Caco-2 (cell line): Measurements from ENCODE around the gene PHACTR1. TPM values are rescaled to one million over a fixed set of nuclear protein-coding genes. Genes with fewer than 3 reads are reported as not detected.
"Not testable (repeated sequence)": the region's sequence is repeated elsewhere in the genome, so short reads cannot be mapped to it uniquely, and the experiment has no call there.

Experiments used
- BruUV-seq: library from RNA; stranded (reverse); fragments of 400-500 nt; replicated peaks from 2 replicates; lab custom pipeline; 2021; lab: Mats Ljungman, UMichigan
- CTCF ChIA-PET: fragments of 300-600 bp; sonication (Branson Sonifier 250); formaldehyde crosslinking; loops from one replicate; lab custom pipeline; 2022; ENCODE audit warnings: antibody characterized with exemption; lab: Charles Lee
- POLR2A ChIA-PET: fragments of 300-600 bp; sonication (Branson Sonifier 250); formaldehyde crosslinking; loops from one replicate; lab custom pipeline; 2022; ENCODE audit warnings: antibody characterized with exemption; lab: Charles Lee
- DNase-seq, 2 experiments: peaks; one replicate each; pipeline versions ENCODE4 v3.0.0 to v3.0.0-alpha.2; 2020 to 2022
- H3K27me3 ChIP-seq: replicated peaks from 2 replicates; pipeline ENCODE4 v1.6.0; 2011; ENCODE audit warnings: low read length; ENCODE audit not compliant: control insufficient read depth, insufficient read depth
- H3K36me3 ChIP-seq: 2 replicates; pipeline ENCODE4 v1.5.1; 2011; ENCODE audit warnings: low read length; ENCODE audit not compliant: control insufficient read depth, insufficient read depth
- H3K4me1 ChIP-seq: fragments of 250-450 bp; sonication (Bioruptor Pico); 2 replicates; pipeline ENCODE4 v1.5.1; 2020; ENCODE audit warnings: mild to moderate bottlenecking
- H3K4me3 ChIP-seq: 2 replicates; pipeline ENCODE4 v1.5.1; 2011; ENCODE audit warnings: low read depth, mild to moderate bottlenecking, control low read depth, low read length
- H3K9me3 ChIP-seq: fragments of 250-450 bp; sonication (Bioruptor Pico); 2 replicates; pipeline ENCODE4 v1.5.1; 2020; ENCODE audit warnings: mild to moderate bottlenecking, moderate library complexity
- H3K27ac Mint-ChIP-seq: one replicate; pipeline ENCODE4 v1.8.0; 2022; ENCODE audit warnings: mixed read lengths; ENCODE audit not compliant: unreplicated experiment
- H3K27me3 Mint-ChIP-seq: one replicate; pipeline ENCODE4 v1.8.0; 2022; ENCODE audit warnings: mixed read lengths; ENCODE audit not compliant: insufficient read depth, unreplicated experiment
- H3K36me3 Mint-ChIP-seq: one replicate; pipeline ENCODE4 v1.8.0; 2022; ENCODE audit warnings: mild to moderate bottlenecking, mixed read lengths; ENCODE audit not compliant: insufficient read depth, unreplicated experiment
- H3K4me1 Mint-ChIP-seq: one replicate; pipeline ENCODE4 v1.8.0; 2022; ENCODE audit warnings: low read depth, mixed read lengths; ENCODE audit not compliant: unreplicated experiment
- H3K4me3 Mint-ChIP-seq: one replicate; pipeline ENCODE4 v1.8.0; 2022; ENCODE audit warnings: mild to moderate bottlenecking, moderate library complexity, mixed read lengths; ENCODE audit not compliant: unreplicated experiment
- H3K9me3 Mint-ChIP-seq: one replicate; pipeline ENCODE4 v1.8.0; 2022; ENCODE audit warnings: mixed read lengths; ENCODE audit not compliant: unreplicated experiment
- intact Hi-C: fragments of 100-400 bp; cut with micrococcal nuclease; formaldehyde crosslinking; loops from one replicate; pipeline ENCODE4 v1.10.0; 2022; ENCODE audit not compliant: unreplicated experiment
- total RNA-seq: library from RNA; stranded (reverse); gene quantifications from 2 replicates; pipeline ENCODE4 v1.2.3, GENCODE V29; 2022
- TF ChIP-seq, protein P1 (sequence below), 2 experiments: fragments of 200-600 bp in 1 of 2; IDR thresholded peaks; 1 replicate in 1 of 2; 2 replicates in 1 of 2; pipeline versions ENCODE4 v1.5.1 to v1.8.0; 2011 to 2022; ENCODE audit warnings: antibody characterized with exemption in 1 of 2, control low read depth in 1 of 2, inconsistent platforms in 1 of 2, low read depth in 1 of 2, low read length in 1 of 2, mild to moderate bottlenecking in 1 of 2, moderate library complexity in 1 of 2; ENCODE audit not compliant: insufficient read depth in 1 of 2, severe bottlenecking in 1 of 2, unreplicated experiment in 1 of 2

PHACTR1 gene
- total RNA-seq, 1 experiment from 2014 or later = 0.41 TPM

DNA sequence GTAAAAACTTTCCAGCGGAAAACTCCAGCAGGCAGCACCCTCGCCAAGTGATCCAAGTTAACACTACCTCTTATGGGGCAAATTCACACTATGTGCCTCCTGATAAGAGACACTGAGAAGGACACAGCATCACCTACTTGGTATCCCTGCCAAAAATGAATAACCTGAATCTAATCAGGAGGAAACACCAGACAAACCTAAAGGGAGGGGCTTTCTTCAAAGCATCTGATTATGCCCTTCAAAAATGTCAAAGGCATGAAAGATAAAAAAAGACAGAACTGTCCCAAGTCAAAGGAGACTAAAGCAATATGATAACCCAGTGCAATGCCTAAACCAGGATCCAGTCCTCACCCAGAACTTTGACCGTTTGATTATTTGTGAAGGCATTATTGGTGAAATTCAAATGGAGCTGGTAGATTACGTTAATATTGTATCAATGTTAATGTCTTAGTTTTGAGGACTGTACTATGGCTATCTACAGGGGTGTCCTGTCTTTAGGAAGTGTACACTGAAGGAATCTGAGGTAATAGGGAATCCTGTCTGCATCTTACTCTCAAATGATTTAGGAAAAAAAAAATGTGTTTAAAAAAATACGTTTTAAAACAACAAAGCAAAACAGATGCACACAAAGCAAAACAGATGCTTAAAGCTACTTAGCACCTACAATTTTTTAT, 603.5 kb downstream of the PHACTR1 start:
- peaks cover 99% of the 10 kb centered on the region for H3K36me3 Mint-ChIP-seq
- no peaks in the 10 kb centered on the region for H3K27me3 Mint-ChIP-seq
- H3K4me3 ChIP-seq = no peak overlapping the region
- no peaks in the 10 kb centered on the region for H3K27me3 ChIP-seq
- POLR2A ChIA-PET = interaction anchor here (0.7 to 1.2 kb wide), 2 partner anchors 8 to 36 kb away, joined by 3 to 4 read pairs; partner anchors contain the start of gene TBC1D7
- peak overlapping the region; percentile 73 for H3K27ac Mint-ChIP-seq
- no TSS peak for BruUV-seq
- intact Hi-C loops = no loop called here
- no peaks in the 10 kb centered on the region for H3K9me3 Mint-ChIP-seq
- TF ChIP-seq, protein P1, sequence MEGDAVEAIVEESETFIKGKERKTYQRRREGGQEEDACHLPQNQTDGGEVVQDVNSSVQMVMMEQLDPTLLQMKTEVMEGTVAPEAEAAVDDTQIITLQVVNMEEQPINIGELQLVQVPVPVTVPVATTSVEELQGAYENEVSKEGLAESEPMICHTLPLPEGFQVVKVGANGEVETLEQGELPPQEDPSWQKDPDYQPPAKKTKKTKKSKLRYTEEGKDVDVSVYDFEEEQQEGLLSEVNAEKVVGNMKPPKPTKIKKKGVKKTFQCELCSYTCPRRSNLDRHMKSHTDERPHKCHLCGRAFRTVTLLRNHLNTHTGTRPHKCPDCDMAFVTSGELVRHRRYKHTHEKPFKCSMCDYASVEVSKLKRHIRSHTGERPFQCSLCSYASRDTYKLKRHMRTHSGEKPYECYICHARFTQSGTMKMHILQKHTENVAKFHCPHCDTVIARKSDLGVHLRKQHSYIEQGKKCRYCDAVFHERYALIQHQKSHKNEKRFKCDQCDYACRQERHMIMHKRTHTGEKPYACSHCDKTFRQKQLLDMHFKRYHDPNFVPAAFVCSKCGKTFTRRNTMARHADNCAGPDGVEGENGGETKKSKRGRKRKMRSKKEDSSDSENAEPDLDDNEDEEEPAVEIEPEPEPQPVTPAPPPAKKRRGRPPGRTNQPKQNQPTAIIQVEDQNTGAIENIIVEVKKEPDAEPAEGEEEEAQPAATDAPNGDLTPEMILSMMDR (IDR thresholded peaks at IDR 0.05; ENCODE audit: insufficient read depth in 1 of 2, low read depth in 1 of 2, low read length in 1 of 2, severe bottlenecking in 1 of 2, unreplicated experiment in 1 of 2) = no peak
- peak overlapping the region; percentile 33 for H3K4me3 Mint-ChIP-seq
- peak in 1 of 2 experiments; percentile 27 for DNase-seq
- H3K9me3 ChIP-seq = peaks cover 3% of the 10 kb centered on the region; the same call in 1 of the 2 replicates
- CTCF ChIA-PET = no interaction called here
- H3K36me3 ChIP-seq = no peaks in the 10 kb centered on the region; the same call in 1 of the 2 replicates
- H3K4me1 Mint-ChIP-seq = peaks cover 33% of the 10 kb centered on the region
- peaks cover 80% of the 10 kb centered on the region for H3K4me1 ChIP-seq

DNA sequence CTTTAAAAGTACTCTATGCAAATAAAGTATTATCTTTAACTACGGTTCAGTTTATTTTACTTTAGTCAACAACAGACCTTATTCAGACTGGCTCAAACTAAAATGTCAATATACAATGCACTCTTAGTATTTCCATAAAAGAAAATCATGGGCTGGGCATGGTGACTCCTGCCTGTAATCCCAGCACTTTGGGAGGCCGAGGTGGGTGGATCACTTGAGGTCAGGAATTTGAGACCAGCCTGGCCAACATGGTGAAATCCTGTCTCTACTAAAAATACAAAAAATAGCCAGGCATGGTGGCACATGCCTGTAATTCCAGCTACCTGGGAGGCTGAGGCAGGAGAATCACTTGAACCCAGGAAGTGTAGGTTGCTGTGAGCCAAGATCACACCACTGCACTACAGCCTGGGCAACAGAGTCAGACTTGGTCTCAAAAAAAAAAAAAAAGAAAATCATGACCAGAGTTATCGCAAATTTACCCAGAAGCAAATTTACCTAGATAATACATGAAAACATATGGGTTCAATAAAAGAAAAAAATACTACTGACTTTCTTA, 609.5 kb downstream of the PHACTR1 start:
- BruUV-seq, H3K27me3 Mint-ChIP-seq, CTCF ChIA-PET, H3K27me3 ChIP-seq, H3K9me3 Mint-ChIP-seq, H3K4me3 ChIP-seq, H3K9me3 ChIP-seq, H3K36me3 ChIP-seq: not testable (repeated sequence)
- H3K4me1 ChIP-seq = peaks cover 48% of the 10 kb centered on the region
- peak overlapping the region; percentile 81 for H3K4me3 Mint-ChIP-seq
- peak overlapping the region; percentile 85 for H3K27ac Mint-ChIP-seq
- H3K36me3 Mint-ChIP-seq = peaks cover 65% of the 10 kb centered on the region
- DNase-seq = peak; percentile 57 to 63
- intact Hi-C loops = loop anchor here (5.0 kb wide), 1 partner anchor 109 kb away; no protein-coding TSS in a partner anchor
- peaks cover 28% of the 10 kb centered on the region for H3K4me1 Mint-ChIP-seq
- POLR2A ChIA-PET = interaction anchor here (0.6 kb wide), 1 partner anchor 17 kb away, joined by 7 read pairs; no protein-coding TSS in a partner anchor

- peaks cover 38% of the 10 kb centered on the region for H3K4me1 ChIP-seq
- H3K36me3 Mint-ChIP-seq = peaks cover 49% of the 10 kb centered on the region
- ChIA-PET POLR2A (interaction anchor here (1.1 to 1.5 kb wide), 2 partner anchors 19 to 210 kb away, joined by 3 to 4 read pairs; no protein-coding TSS in a partner anchor), CTCF (no interaction called here)
- H3K36me3 ChIP-seq = no peaks in the 10 kb centered on the region
- peak overlapping the region; percentile 85 for H3K27ac Mint-ChIP-seq
- H3K9me3 Mint-ChIP-seq = no peaks in the 10 kb centered on the region
- H3K4me3 Mint-ChIP-seq = peak overlapping the region; percentile 81
- H3K27me3 ChIP-seq = no peaks in the 10 kb centered on the region
- peaks cover 27% of the 10 kb centered on the region for H3K4me1 Mint-ChIP-seq
- TF ChIP-seq, protein P1 (IDR thresholded peaks at IDR 0.05; ENCODE audit: insufficient read depth in 1 of 2, low read depth in 1 of 2, low read length in 1 of 2, severe bottlenecking in 1 of 2, unreplicated experiment in 1 of 2) = no peak
- H3K9me3 ChIP-seq = no peaks in the 10 kb centered on the region
- BruUV-seq = no TSS peak
- H3K4me3 ChIP-seq = peak overlapping the region; percentile 88
- intact Hi-C loops = loop anchor here (1.0 to 5.0 kb wide), 5 partner anchors 10 to 247 kb away; partner anchors contain the start of gene SIRT5
- no peaks in the 10 kb centered on the region for H3K27me3 Mint-ChIP-seq
- DNase-seq = no peak
Measured at GRCh38 chr6:13327691-13328075, 611.1 kb downstream of the PHACTR1 start.
